NCI-H774 (cell line): ENCODE measurements around the gene ADI1.
"Not testable (repeated sequence)": the region's sequence is repeated elsewhere in the genome, so short reads cannot be mapped to it uniquely, and the experiment has no call there.

Experiments
- DNase-seq: peaks from one replicate; lab custom pipeline; 2025; lab: John Stamatoyannopoulos, UW

The ADI1 gene

GRCh38 chr2:3493615-3494007 lies 25.7 kb downstream of the ADI1 start:
- peak; percentile 59 for DNase-seq

- DNase-seq, result no peak
Measured at GRCh38 chr2:3492951-3493614, 26.2 kb downstream of the ADI1 start.

GRCh38 chr2:3492475-3492787 lies 26.9 kb downstream of the ADI1 start:
- DNase-seq, result not testable (repeated sequence)

DNA sequence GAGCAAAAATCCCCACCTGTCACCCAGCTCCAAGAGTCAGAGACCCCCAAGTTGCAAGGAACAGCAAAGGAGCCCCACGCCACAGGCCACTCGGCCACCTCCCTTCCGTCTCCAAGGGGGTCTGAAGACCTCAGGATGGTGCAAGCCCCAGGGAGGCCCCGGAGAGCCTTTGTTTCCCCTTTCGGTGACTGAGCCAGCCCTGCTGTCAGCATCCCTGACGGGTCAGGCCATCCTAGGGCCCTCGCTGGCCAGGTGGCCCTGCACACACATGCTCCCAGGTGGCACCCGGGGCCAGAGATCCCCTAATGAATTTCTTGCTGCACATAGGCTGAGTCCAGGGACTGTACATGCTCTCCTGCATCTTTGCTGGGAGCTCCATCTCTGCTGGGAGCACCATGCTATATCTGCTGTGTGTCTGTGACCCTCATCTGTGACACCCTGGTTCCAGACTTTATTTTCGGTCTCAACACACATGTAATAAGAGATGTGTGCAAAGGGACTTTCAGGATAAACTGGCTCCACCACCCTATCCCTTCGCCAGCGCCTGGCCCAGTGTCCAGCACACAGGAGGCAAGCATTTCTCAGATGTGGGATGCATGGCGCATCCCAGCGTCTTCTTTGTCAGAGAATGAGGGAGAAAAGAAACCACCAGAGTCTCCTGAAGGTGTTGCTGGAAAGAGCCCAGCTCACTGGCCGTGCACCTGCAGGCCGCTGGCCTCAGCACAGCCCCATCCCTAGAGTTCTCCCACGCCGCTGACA lies 27.4 kb downstream of the ADI1 start:
- DNase-seq, result no peak

GRCh38 chr2:3491306-3491705 lies 28.0 kb downstream of the ADI1 start:
- no peak for DNase-seq

- DNase-seq, result no peak
Measured at GRCh38 chr2:3490191-3491170, 28.9 kb downstream of the ADI1 start.

GRCh38 chr2:3489764-3490115 lies 29.6 kb downstream of the ADI1 start:
- no peak for DNase-seq

GRCh38 chr2:3488855-3489763 lies 30.2 kb downstream of the ADI1 start:
- peak; percentile 31 for DNase-seq

GRCh38 chr2:3488061-3488531 lies 31.2 kb downstream of the ADI1 start:
- DNase-seq, result no peak

DNA sequence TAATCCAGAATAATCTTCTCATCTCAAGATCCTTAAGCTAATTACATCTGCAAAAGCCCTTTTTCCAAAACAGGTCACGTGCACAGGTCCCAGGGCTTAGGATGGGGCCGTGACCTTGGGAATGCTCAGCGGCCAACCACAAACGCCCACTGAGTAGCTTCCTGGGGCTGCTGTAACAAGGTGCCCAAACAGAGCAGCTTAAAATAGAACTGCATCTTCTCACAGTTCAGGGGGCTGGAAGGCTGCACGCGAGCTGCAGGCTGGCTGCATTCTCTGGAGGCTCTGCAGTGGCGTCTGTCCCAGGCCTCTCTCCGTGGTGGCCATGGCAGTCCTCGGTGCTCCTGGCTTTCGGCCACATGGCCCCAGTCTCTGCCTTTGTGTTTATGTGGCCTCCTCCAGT lies 31.9 kb downstream of the ADI1 start:
- DNase-seq, result no peak

DNA sequence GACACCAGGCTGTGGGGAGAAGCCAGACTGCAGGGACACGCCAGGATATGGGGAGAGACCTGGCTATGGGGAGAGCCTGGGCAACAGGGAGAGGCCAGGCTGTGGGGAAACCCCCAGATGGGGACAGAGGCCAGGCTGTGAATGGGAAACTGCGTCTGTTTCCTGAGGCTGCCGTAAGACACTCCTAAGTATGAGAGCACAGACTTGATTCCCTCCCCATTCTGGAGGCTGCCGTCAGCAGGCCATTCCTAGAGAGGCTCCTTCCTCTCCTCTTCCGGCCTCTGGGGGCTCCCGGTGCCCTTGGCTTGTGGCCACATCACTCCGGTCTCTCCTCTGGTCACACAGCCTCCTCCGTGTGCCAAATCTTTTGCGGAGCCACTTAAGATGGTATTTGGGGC lies 32.3 kb downstream of the ADI1 start:
- DNase-seq, result no peak

- no peak for DNase-seq
Measured at GRCh38 chr2:3486047-3487027, 33.0 kb downstream of the ADI1 start.

DNA sequence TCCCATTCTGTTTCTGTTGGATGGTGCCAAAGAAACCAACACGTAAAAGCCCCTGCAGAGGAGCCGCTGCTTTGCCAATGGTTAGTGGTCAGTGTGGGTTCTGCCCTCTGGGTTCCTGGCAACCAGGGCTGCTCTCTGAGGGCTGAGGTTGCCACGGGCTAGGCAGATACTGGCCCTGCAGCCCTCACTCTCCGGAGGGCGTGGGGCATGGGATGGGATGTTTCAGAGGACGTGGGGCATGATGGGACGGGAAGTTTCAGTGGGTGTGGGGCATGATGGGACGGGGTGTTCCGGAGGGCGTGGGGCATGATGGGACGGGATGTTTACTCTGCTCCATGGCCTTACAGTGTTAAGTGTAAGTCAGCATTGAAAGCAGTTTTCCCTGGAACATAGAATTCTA lies 34.2 kb downstream of the ADI1 start:
- no peak for DNase-seq

DNA sequence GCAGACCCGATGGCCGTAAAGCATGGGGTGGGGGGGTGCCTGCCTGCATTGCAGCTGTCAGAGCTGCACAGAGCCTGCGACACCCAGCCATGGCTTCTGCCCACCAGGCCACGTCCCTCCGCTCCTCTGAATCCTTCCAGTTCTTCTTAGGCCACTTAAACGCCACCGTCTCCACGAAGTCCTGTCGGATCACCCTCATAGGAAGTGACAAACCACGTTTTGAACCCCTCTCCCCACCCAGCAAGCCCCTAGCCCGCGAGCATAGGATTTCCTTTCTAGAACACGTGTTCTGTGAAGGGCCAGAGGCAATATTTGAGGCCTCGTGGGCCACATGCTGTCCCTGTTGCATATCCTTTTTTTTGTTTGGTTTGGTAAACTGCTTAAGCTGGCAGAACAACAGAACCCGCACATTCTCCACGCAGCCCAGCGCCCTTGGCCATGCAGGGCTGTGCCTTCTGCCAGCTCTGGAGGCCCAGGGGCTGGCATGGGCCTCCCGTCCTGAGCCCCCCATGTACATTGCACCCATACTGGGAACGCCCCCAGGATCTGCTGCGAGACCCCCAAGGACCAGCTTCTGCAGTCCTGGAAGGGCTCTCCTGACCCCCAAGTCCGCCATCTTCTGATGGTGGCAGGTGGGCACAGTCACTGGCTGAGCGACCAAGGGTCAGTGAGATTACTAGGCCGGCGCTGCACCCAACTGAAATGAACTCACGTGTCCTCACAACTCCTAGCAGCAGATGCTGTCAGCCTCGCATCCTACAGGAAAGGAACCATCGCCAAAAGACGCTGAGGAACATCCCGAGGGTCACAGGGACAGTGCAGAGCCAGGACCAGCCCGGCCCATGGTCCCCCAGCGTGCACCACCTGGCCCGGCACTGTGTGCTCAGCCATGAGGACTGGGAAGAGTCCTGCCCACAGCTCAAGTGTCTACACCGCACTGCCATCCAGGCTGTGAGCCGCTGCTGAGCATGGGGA lies 35.1 kb downstream of the ADI1 start:
- DNase-seq, result no peak

DNA sequence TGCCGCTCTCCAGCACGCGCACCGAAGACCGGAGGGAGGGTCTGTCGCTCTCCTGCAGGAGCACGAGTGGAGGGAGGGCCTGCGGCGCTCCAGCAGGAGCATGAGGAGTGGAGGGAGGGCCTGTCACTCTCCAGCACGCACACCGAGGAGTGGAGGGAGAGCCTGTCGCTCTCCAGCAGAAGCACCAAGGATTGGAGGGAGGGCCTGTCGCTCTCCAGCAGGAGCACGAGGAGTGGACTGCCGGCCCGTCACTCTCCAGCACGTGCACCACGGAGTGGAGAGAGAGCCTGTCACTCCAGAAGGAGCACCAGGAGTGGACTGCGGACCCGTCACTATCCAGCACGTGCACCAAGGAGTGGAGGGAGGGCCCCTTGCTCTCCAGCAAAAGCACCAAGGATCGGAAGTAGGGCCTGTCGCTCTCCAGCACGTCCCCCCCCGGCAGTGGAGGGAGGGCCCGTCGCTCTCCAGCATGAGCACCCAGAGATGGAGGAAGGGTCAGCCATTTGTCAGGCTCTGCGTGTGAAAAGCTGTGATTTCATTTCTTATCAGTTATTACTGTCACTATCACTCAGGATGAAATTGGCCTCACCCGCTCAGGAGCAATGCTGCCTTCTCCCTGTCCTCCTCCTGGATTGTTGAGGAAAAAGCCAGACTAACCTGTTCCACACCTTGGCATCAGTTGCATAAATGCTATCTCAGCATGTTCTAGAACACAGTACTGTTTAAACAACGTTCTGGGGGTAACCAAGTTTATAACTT lies 35.9 kb downstream of the ADI1 start:
- no peak for DNase-seq

DNA sequence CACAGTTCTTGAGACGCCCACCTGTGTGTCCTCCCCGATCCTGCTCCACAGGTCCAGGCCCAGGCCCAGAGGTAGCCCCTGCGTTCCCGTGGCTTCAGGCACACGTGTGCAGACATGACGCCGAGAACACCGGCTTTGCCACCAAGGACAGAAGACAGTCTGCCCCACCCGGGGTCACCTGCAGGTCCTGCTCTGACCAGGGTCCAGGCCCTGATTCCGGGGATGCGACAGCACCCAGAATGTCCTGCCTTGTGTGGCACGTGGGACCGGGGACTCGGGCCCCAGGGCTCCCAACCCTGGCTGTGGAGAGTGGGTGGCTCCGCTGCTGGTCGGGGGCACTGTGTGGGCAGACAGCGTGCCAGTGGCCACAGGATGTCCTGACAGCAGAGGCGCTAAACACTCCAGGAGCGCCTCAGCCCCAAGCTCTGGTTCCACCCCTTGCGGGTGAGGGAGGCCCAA lies 36.9 kb downstream of the ADI1 start:
- DNase-seq, result no peak

- no peak for DNase-seq
Measured at GRCh38 chr2:3481736-3482362, 37.5 kb downstream of the ADI1 start.

- no peak for DNase-seq
Measured at GRCh38 chr2:3481011-3481400, 38.3 kb downstream of the ADI1 start.
